Thymus (tissue), 11 donors: Measurements from ENCODE around the gene PAX1. TPM values are rescaled to one million over a fixed set of nuclear protein-coding genes. Genes with fewer than 3 reads are reported as not detected.

Experiments used
- DNase-seq, 9 donors: peaks; one replicate each; pipeline ENCODE4 v3.0.0-alpha.2; 2013; ENCODE audit warnings: low spot score in 9 of 9, low read depth in 6 of 9, missing footprints in 1 of 9
- H3K27ac ChIP-seq, 2 donors: one replicate each; pipeline ENCODE4 v1.5.1; 2013; ENCODE audit warnings: control low read depth in 1 of 2, low read depth in 1 of 2, low read length in 1 of 2, mild to moderate bottlenecking in 1 of 2, moderate library complexity in 1 of 2
- H3K27me3 ChIP-seq, 2 donors: one replicate each; pipeline ENCODE4 v1.5.1; 2013; ENCODE audit warnings: low read length in 1 of 2; ENCODE audit not compliant: control insufficient read depth in 2 of 2, insufficient read depth in 1 of 2
- H3K36me3 ChIP-seq, 2 donors: one replicate each; pipeline ENCODE4 v1.5.1; 2013; ENCODE audit warnings: low read length in 1 of 2, mild to moderate bottlenecking in 1 of 2, moderate library complexity in 1 of 2; ENCODE audit not compliant: control insufficient read depth in 2 of 2, insufficient read depth in 2 of 2
- H3K4me1 ChIP-seq, 2 donors: one replicate each; pipeline ENCODE4 v1.5.1; 2013; ENCODE audit warnings: low read length in 2 of 2; ENCODE audit not compliant: control insufficient read depth in 2 of 2, insufficient read depth in 2 of 2
- H3K4me3 ChIP-seq, 2 donors: one replicate each; pipeline ENCODE4 v1.5.1; 2013; ENCODE audit warnings: low read length in 2 of 2, control low read depth in 1 of 2, mild to moderate bottlenecking in 1 of 2
- H3K9me3 ChIP-seq, 2 donors: one replicate each; pipeline ENCODE4 v1.5.1; 2013; ENCODE audit warnings: low read length in 1 of 2, mild to moderate bottlenecking in 1 of 2; ENCODE audit not compliant: control insufficient read depth in 2 of 2, insufficient read depth in 1 of 2
- WGBS: extraction: QIAGEN DNeasy Blood & Tissue Kit; methylation state at CpG from one replicate; pipeline ENCODE4 v1.1.7; 2013; 5-methylcytosine and 5-hydroxymethylcytosine counted together
- polyA plus RNA-seq: library from polyadenylated mRNA; stranded (reverse); fragments of 200-250 nt; gene quantifications from one replicate; pipeline ENCODE4 v1.2.3, GENCODE V29; 2013
- total RNA-seq: library from RNA; stranded (reverse); fragments of 120-200 nt; gene quantifications from one replicate; pipeline ENCODE4 v1.2.4, GENCODE V29; 2013
- donor health status: healthy.

PAX1 gene
- total and polyA plus RNA-seq, 2 donors = 12.3 to 35.6 TPM

DNA sequence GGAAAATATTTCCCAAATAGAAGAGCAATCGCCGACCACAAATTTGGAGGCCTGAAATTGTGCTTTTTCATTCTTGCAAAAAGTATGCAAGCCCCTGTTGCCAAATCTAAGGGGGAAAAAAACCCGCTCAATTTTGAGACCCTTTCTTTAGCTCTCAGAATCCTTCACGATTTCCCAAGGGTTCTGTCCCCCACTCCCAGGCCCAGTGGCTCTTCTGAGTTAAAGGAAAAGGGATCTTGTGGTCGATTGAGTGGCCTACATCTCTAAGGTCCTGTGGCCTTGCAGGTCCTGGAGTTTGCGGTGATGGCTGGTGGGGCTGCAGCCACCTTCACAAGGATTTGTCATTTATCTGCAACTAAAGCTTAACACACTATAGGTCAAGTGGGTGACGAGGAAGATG is 1.8 kb downstream of the PAX1 start:
- Histone ChIP-seq H3K9me3 (peaks cover 0 to 1% of the 10 kb centered on the region in 2 donors), H3K4me1 (no peaks in the 10 kb centered on the region), H3K27ac (peak overlapping the region; percentile 17 to 36), H3K27me3 (peaks cover 79 to 83% of the 10 kb centered on the region in 2 donors), H3K36me3 (no peaks in the 10 kb centered on the region), H3K4me3 (peak overlapping the region; percentile 33 to 40)
- WGBS = 15% methylated on average over 7 of the region's 7 CpGs
- DNase-seq = no peak

DNA sequence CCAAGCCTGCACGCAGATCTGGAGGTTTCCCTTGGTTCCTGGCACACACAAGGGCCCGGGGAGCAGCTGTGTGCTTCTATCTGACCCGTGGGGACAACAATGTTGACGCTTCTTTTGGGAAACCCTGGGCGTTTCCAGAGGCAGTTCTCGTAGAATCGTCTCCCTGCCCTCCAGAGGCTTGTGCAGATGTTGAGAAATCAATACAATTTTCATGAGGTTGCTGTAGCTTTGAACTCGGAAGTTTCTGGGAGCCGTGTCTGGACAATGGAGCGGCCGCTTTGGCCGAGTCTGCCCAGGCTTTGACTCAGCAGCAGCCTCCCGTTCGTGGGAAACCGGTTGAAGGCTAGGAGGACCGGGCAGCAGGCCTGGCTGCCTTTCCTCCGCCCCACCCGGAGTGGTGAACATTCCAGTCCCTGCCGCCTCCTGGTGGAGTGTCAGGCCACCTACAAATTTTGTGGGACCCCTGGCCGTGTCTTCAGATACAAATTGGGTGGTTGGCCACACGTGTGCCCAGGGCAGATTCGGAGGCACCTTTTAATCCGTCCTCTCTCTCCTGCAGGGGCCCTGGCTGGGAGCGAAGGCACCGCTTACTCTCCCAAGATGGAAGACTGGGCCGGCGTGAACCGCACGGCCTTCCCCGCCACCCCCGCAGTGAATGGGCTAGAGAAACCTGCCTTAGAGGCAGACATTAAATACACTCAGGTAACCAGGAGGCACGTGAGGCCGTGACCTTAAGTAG is 2.7 kb downstream of the PAX1 start:
- 8% methylated on average over 33 of the region's 33 CpGs for WGBS

DNA sequence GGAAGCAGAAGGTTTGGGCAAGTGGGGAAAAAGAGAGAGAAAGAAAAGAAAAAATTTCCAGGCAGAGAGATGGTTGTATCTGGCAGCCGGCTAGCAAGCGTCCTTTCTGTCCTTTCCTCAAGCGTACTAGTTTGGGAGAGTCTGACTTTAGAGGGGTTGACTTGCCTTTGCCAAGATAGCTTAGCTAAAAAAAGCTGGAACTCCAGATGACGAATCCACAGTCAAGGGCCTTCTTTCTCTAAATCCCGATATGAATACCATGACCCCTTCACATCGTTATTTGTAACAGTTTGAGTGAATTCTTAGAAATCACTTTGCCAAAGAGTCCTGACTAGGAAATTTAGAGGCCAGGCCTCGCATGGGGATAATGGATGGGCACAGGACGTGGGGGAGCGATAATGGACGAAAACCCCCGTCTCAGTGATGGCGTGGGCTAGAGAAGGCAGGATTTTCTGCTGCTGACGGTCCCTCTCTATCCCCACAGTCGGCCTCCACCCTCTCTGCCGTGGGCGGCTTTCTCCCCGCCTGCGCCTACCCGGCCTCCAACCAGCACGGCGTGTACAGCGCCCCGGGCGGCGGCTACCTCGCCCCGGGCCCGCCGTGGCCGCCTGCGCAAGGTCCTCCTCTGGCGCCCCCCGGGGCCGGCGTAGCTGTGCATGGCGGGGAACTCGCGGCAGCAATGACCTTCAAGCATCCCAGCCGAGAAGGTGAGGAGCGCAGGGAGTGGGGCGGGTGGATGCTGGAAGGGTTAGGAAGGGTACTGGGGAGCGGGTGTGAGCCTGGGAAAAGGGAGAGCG is 3.5 kb downstream of the PAX1 start:
- Histone ChIP-seq H3K36me3 (no peaks in the 10 kb centered on the region), H3K27ac (peak overlapping the region in 1 of 2 donors; percentile 53), H3K4me1 (no peaks in the 10 kb centered on the region), H3K9me3 (peaks cover 0 to 1% of the 10 kb centered on the region in 2 donors), H3K4me3 (peak overlapping the region; percentile 27 to 40), H3K27me3 (peaks cover 79 to 83% of the 10 kb centered on the region in 2 donors)
- 6% methylated on average over 43 of the region's 43 CpGs for WGBS
- DNase-seq = no peak

More for the DNA sequence above, 2.7 kb downstream of the PAX1 start:
- H3K27me3 ChIP-seq = peaks cover 79 to 83% of the 10 kb centered on the region in 2 donors
- peak overlapping the region; percentile 26 to 65 for H3K27ac ChIP-seq
- H3K4me3 ChIP-seq = peak overlapping the region; percentile 27 to 40
- H3K4me1 ChIP-seq = no peaks in the 10 kb centered on the region
- DNase-seq = no peak
- H3K9me3 ChIP-seq = peaks cover 0 to 1% of the 10 kb centered on the region in 2 donors
- no peaks in the 10 kb centered on the region for H3K36me3 ChIP-seq

DNA sequence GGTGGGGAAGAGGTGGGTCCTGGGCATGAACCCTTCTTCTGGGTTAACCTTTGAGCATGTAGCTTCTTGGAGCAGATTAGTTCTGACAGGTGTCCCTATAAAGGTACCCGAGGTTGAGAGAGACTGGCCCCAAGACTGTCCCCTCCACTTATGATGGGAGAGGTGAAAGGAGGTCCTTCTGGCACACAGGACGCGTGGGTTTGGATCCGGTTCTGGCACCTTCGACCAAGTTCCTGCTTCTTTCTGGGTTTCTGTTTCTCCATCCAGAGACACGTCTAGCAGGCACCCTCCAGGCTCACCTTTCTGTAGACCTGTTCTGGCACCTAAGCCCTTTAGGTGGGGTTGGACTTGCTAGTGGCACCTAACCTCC is 4.1 kb downstream of the PAX1 start:
- 8% methylated on average over 6 of the region's 6 CpGs for WGBS
- peaks cover 79 to 83% of the 10 kb centered on the region in 2 donors for H3K27me3 ChIP-seq

DNA sequence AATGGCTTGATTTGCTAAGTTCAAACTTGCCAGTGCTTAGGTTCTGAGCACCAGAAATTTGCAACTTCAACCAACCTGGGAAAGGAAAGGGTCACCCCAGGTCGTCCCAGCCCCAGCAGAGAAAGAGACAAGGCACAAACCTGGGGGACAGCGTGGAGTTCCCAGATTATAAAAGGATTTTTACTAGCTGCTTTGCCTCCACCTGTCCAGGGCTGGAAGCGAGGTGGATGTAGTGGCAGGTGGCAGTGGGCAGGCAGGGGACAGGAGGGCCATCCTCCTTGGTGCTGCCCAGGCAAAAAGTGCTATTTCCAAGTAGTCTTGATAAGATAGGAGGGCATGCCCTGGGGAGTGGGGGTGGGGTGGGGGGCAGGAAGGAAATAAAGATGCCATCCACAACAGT is 4.9 kb downstream of the PAX1 start:
- H3K36me3 ChIP-seq = no peaks in the 10 kb centered on the region
- 6% methylated on average over 3 of the region's 3 CpGs for WGBS
- no peak for DNase-seq
- H3K4me3 ChIP-seq = peak overlapping the region in 1 of 2 donors; percentile 13
- no peaks in the 10 kb centered on the region for H3K4me1 ChIP-seq
- peaks cover 78 to 83% of the 10 kb centered on the region in 2 donors for H3K27me3 ChIP-seq
- peaks cover 0 to 1% of the 10 kb centered on the region in 2 donors for H3K9me3 ChIP-seq
- no peak overlapping the region for H3K27ac ChIP-seq

More for the DNA sequence above, 4.1 kb downstream of the PAX1 start:
- no peaks in the 10 kb centered on the region for H3K4me1 ChIP-seq
- peak overlapping the region in 1 of 2 donors; percentile 24 for H3K4me3 ChIP-seq
- no peaks in the 10 kb centered on the region for H3K36me3 ChIP-seq
- peak overlapping the region in 1 of 2 donors; percentile 53 for H3K27ac ChIP-seq
- H3K9me3 ChIP-seq = peaks cover 0 to 1% of the 10 kb centered on the region in 2 donors
- DNase-seq = no peak

DNA sequence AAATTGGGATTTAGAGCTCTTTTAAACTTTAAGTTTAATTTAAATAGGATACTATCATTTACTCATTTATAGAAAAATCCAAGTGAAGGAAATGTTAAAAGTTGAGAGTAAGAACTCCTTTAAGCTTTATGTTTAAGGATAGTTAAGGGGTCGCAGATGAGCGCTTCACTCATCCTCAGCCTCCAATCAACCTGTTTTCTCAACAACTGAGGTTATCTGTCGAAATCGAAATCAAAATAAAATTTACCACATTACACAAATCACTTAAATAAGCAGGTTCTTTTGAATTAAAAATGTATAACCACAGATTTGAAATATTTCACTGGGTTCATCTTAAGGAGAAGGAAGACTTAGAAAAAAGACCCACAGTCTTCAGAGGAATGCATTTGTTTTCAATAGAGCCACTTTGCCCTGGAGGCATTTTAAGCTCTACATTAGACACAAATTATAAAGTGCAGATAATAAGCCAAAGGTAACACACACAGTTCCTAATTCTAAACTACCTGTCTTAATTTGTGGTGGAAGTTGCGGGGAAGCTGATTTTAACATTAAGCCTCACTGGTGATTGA is 5.5 kb downstream of the PAX1 start:
- peaks cover 0 to 1% of the 10 kb centered on the region in 2 donors for H3K9me3 ChIP-seq
- WGBS = 25% methylated on average over 5 of the region's 5 CpGs

DNA sequence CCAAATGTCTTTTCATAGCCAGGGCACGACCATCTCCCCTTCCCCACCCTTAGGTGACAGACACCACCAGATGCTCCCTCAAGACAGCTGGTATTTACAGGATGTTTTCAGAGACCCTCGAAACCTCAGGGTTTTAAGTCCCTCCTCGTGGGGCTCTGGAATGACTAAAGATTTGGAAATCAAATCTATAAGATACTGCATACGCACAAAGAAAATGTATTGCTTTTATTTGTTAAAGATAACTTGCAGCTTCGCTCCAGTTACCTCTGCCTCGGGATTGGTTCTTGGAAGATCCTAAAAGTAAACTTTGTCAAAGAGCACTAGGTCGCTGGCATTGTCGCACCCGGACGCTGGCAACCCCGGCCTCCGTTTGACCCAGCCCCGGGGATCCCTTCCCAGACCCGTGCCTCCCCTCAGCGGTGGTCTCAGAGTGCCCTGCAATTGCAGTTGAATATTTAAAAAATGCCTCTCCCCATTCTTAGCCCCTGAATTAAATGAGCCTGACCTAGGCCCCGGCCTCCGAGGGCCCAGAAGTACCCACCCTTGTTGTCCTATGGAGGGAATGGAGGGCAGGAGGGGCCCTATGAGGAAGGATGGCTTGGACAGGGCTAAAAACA is 7.1 kb downstream of the PAX1 start:
- 5% methylated on average over 17 of the region's 17 CpGs for WGBS
- H3K9me3 ChIP-seq = peaks cover 0 to 1% of the 10 kb centered on the region in 2 donors
- H3K36me3 ChIP-seq = no peaks in the 10 kb centered on the region
- H3K27me3 ChIP-seq = peaks cover 59 to 80% of the 10 kb centered on the region in 2 donors
- DNase-seq = no peak
- H3K4me1 ChIP-seq = no peaks in the 10 kb centered on the region
- H3K4me3 ChIP-seq = peak overlapping the region in 1 of 2 donors; percentile 16
- H3K27ac ChIP-seq = peak overlapping the region; percentile 51 to 65

More for the DNA sequence above, 5.5 kb downstream of the PAX1 start:
- DNase-seq = no peak
- peak overlapping the region in 1 of 2 donors; percentile 5 for H3K4me3 ChIP-seq
- H3K27ac ChIP-seq = no peak overlapping the region
- H3K27me3 ChIP-seq = peaks cover 75 to 84% of the 10 kb centered on the region in 2 donors
- no peaks in the 10 kb centered on the region for H3K36me3 ChIP-seq
- no peaks in the 10 kb centered on the region for H3K4me1 ChIP-seq

DNA sequence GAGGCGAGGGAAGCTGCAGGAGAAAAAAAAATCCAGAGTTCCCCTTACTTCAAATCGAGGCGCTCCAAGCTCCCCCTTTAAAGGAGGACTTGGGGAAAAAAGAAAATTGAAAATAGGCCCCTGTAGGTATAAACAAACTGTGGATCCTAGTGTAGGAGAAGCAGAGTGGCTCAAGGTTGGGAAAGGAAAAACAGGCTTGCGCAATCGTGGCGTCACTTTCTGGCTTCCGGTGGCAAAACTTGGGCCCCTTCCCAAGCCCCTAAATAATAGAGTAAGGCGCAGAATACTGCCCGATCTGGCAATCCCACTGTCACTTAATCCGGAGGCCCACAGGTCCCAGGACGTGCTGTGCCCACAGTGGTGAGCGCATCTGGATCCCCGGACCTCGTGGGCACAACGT is 8.0 kb downstream of the PAX1 start:
- H3K9me3 ChIP-seq = no peaks in the 10 kb centered on the region
- H3K4me1 ChIP-seq = no peaks in the 10 kb centered on the region
- peak overlapping the region; percentile 43 to 61 for H3K27ac ChIP-seq
- no peaks in the 10 kb centered on the region for H3K36me3 ChIP-seq
- 7% methylated on average over 15 of the region's 15 CpGs for WGBS
- H3K4me3 ChIP-seq = peak overlapping the region in 1 of 2 donors; percentile 16
- no peak for DNase-seq
- H3K27me3 ChIP-seq = peaks cover 50 to 71% of the 10 kb centered on the region in 2 donors
